IMR-90 (cell line): Measurements from ENCODE around the gene IPMK. TPM values are rescaled to one million over a fixed set of nuclear protein-coding genes. Genes with fewer than 3 reads are reported as not detected.

Experiments used
- ATAC-seq: fragments of 200-7000 bp; cut with Tn5 transposase; 2 replicates; pipeline ENCODE4 v1.9.1; 2020; ENCODE audit warnings: low read depth, mild to moderate bottlenecking, moderate library complexity
- BruUV-seq: library from RNA; stranded (reverse); fragments of 400-500 nt; replicated peaks from 2 replicates; lab custom pipeline; 2021; lab: Mats Ljungman, UMichigan
- CTCF ChIA-PET: fragments of 300-600 bp; formaldehyde crosslinking; extraction: SDS; loops from one replicate; lab custom pipeline; 2021; ENCODE audit warnings: antibody characterized with exemption; lab: Yijun Ruan, JAX
- POLR2A ChIA-PET: fragments of 300-600 bp; sonication (Branson Sonifier 250); formaldehyde crosslinking; loops from one replicate; lab custom pipeline; 2022; ENCODE audit warnings: antibody characterized with exemption; ENCODE audit not compliant: unreplicated experiment; lab: Charles Lee
- DNase-seq: peaks from one replicate; pipeline ENCODE4 v3.0.0; 2013
- H2AFZ ChIP-seq: replicated peaks from 2 replicates; pipeline ENCODE3; 2013; ENCODE audit warnings: low read length, mild to moderate bottlenecking; ENCODE audit not compliant: poor library complexity
- H2AK5ac ChIP-seq: 2 replicates; pipeline ENCODE4 v1.6.1; 2013; ENCODE audit warnings: low read depth, low read length, inconsistent platforms
- H2AK9ac ChIP-seq: replicated peaks from 2 replicates; pipeline ENCODE3; 2013; ENCODE audit warnings: mild to moderate bottlenecking, low read depth, low read length, moderate library complexity; ENCODE audit not compliant: poor library complexity
- H2BK120ac ChIP-seq: 2 replicates; pipeline ENCODE4 v1.6.1; 2013; ENCODE audit warnings: low read depth, low read length, inconsistent platforms
- H2BK15ac ChIP-seq: 3 replicates; pipeline ENCODE4 v1.6.1; 2013; ENCODE audit warnings: low read depth, low read length, inconsistent platforms
- H2BK20ac ChIP-seq: 2 replicates; pipeline ENCODE4 v1.6.1; 2013; ENCODE audit warnings: low read depth, mild to moderate bottlenecking, inconsistent platforms, low read length, moderate library complexity
- H2BK5ac ChIP-seq: 2 replicates; pipeline ENCODE4 v1.6.1; 2013; ENCODE audit warnings: mild to moderate bottlenecking, low read depth, low read length, inconsistent platforms; ENCODE audit not compliant: poor library complexity, severe bottlenecking
- H3K14ac ChIP-seq: replicated peaks from 2 replicates; pipeline ENCODE4 v1.6.1; 2013; ENCODE audit warnings: low read depth, low read length, inconsistent platforms
- H3K18ac ChIP-seq: 2 replicates; pipeline ENCODE4 v1.6.1; 2013; ENCODE audit warnings: low read depth, low read length, control low read depth
- H3K23ac ChIP-seq: 2 replicates; pipeline ENCODE4 v1.6.1; 2013; ENCODE audit warnings: low read depth, low read length, inconsistent platforms
- H3K27ac ChIP-seq: 2 replicates; pipeline ENCODE4 v1.5.1; 2013; ENCODE audit warnings: mild to moderate bottlenecking, control low read depth, low read length; ENCODE audit not compliant: insufficient read depth
- H3K27me3 ChIP-seq: 2 replicates; pipeline ENCODE4 v1.6.1; 2013; ENCODE audit warnings: low read length; ENCODE audit not compliant: control insufficient read depth, insufficient read depth
- H3K36me3 ChIP-seq: 2 replicates; pipeline ENCODE4 v1.6.1; 2013; ENCODE audit warnings: low read length, mixed read lengths; ENCODE audit not compliant: control insufficient read depth, insufficient read depth
- H3K4ac ChIP-seq: 2 replicates; pipeline ENCODE4 v1.6.1; 2013; ENCODE audit warnings: low read depth, low read length, inconsistent platforms
- H3K4me1 ChIP-seq: 2 replicates; pipeline ENCODE4 v1.6.1; 2013; ENCODE audit warnings: low read length, mixed read lengths; ENCODE audit not compliant: control insufficient read depth, insufficient read depth
- H3K4me2 ChIP-seq: 2 replicates; pipeline ENCODE4 v1.6.1; 2013; ENCODE audit warnings: low read depth, mild to moderate bottlenecking, control low read depth, low read length, moderate library complexity
- H3K4me3 ChIP-seq: 2 replicates; pipeline ENCODE4 v1.5.1; 2013; ENCODE audit warnings: low read depth, mild to moderate bottlenecking, control low read depth, low read length, moderate library complexity; ENCODE audit not compliant: insufficient read depth
- H3K56ac ChIP-seq: 2 replicates; pipeline ENCODE4 v1.6.1; 2013; ENCODE audit warnings: low read length, inconsistent platforms; ENCODE audit not compliant: insufficient read depth; ENCODE audit errors: extremely low read depth
- H3K79me1 ChIP-seq, 2 experiments: 2 replicates each; pipeline ENCODE4 v1.6.1; 2013; ENCODE audit warnings: low read length in 2 of 2, inconsistent platforms in 1 of 2, low read depth in 1 of 2
- H3K9ac ChIP-seq: 2 replicates; pipeline ENCODE4 v1.6.1; 2013; ENCODE audit warnings: low read depth, low read length, control low read depth
- H3K9me1 ChIP-seq: 2 replicates; pipeline ENCODE4 v1.6.1; 2013; ENCODE audit warnings: low read length, inconsistent platforms; ENCODE audit not compliant: insufficient read depth
- H3K9me3 ChIP-seq: 2 replicates; pipeline ENCODE4 v1.6.1; 2013; ENCODE audit warnings: low read length; ENCODE audit not compliant: control insufficient read depth, insufficient read depth
- H4K20me1 ChIP-seq: 2 replicates; pipeline ENCODE4 v1.6.1; 2013; ENCODE audit warnings: low read length, inconsistent platforms; ENCODE audit not compliant: insufficient read depth
- H4K5ac ChIP-seq: 2 replicates; pipeline ENCODE4 v1.6.1; 2013; ENCODE audit warnings: mild to moderate bottlenecking, low read depth, low read length, control low read depth
- H4K8ac ChIP-seq, 2 experiments: 2 replicates each; pipeline ENCODE4 v1.6.1; 2013; ENCODE audit warnings: low read depth in 2 of 2, low read length in 2 of 2, control low read depth in 1 of 2, inconsistent platforms in 1 of 2
- H4K91ac ChIP-seq: 2 replicates; pipeline ENCODE4 v1.6.1; 2013; ENCODE audit warnings: low read depth, low read length, inconsistent platforms; ENCODE audit not compliant: insufficient read depth
- CEBPB ChIP-seq: IDR thresholded peaks from 2 replicates; pipeline ENCODE4 v1.6.1; 2012; ENCODE audit warnings: low read depth, low read length, improper control_type of control experiment
- FOS ChIP-seq: fragments of 150-350 bp; IDR thresholded peaks from 2 replicates; pipeline ENCODE4 v1.6.1; 2016; ENCODE audit warnings: low read depth, low read length
- RCOR1 ChIP-seq: IDR thresholded peaks from 2 replicates; pipeline ENCODE4 v1.6.1; 2012; ENCODE audit warnings: mild to moderate bottlenecking, low read length, improper control_type of control experiment; ENCODE audit not compliant: insufficient replicate concordance
- RFX5 ChIP-seq: IDR thresholded peaks from 2 replicates; pipeline ENCODE4 v1.8.0; 2012; ENCODE audit warnings: low read depth, mild to moderate bottlenecking, low read length, moderate library complexity
- WGBS, 2 experiments: methylation state at CpG; one replicate each; pipeline versions ENCODE4 v1.1.5 to v1.1.7; 2013; ENCODE audit warnings: missing lambda C conversion rate in 2 of 2; ENCODE audit not compliant: insufficient read length in 1 of 2; ENCODE audit errors: extremely low coverage in 2 of 2; 5-methylcytosine and 5-hydroxymethylcytosine counted together
- dilution Hi-C: fragments of 300-500 bp; cut with HindIII; formaldehyde crosslinking; loops from one replicate; pipeline ENCODE4 v1.14.3; 2018; ENCODE audit warnings: low sequenced_read_pairs; ENCODE audit not compliant: unreplicated experiment
- in situ Hi-C: fragments of 300-500 bp; cut with MboI; formaldehyde crosslinking; loops from 3 replicates; pipeline ENCODE4 v1.14.3; 2019; ENCODE audit warnings: low sequenced_read_pairs, inconsistent platforms, mixed read lengths
- intact Hi-C: fragments of 100-400 bp; cut with micrococcal nuclease; formaldehyde crosslinking; loops from 2 replicates; pipeline ENCODE4 v1.10.0; 2022
- polyA plus RNA-seq, 3 experiments: library from polyadenylated mRNA; depleted of rRNA; stranded (reverse); fragments of >200 nt; gene quantifications; 2 replicates each; pipeline ENCODE4 v1.2.3, GENCODE V29; 2012; ENCODE audit warnings: low replicate concordance in 1 of 3
- total RNA-seq: library from RNA; depleted of rRNA; stranded (reverse); fragments of >200 nt; gene quantifications from 2 replicates; pipeline ENCODE4 v1.2.3, GENCODE V29; 2012

IPMK gene
- total and polyA plus RNA-seq, 2 of the 4 experiments (the other 2 are of a cell fraction), result 0.89 to 2.0 TPM

DNA sequence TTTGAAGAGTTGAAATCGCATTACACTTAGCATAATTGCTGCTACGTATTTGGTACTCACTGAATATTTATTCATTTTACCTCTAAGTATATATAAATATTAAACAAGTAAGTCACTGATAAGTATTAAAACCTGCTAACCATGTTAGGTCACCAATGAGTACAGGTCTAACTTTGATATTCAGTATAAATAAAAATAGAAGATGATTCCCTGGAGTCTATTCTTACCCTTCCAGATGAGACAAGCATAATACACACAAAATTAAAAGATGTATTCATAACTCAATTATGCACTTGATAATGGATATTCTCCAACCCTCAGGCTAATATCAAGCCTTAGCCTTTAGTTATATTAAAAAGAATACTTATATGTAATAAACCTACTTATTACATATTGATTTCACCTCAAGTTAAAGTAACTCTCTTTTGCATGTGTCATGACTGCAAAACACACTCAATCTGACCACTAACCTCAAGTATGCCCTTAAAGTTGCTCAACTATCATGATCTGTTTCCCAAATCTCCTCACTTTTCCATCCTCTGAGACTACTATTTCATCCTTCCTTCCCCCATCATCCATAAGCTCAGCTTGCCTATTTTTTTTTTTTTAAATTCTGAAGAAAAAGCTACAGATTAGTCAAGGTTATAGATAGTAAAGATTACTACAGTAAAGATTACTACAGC, 46.8 kb downstream of the IPMK start:
- no peaks in the 10 kb centered on the region for H3K9me1 ChIP-seq
- H3K27ac ChIP-seq, result no peak overlapping the region
- TF ChIP-seq FOS (no peak), RFX5 (no peak), RCOR1 (no peak), CEBPB (peak; percentile 93)
- H3K9ac ChIP-seq, result no peak overlapping the region
- no peak overlapping the region for H2BK15ac ChIP-seq
- no peak overlapping the region for H3K18ac ChIP-seq
- no peak overlapping the region for H3K4me2 ChIP-seq
- no peak overlapping the region for H2AFZ ChIP-seq
- dilution Hi-C loops, result no loop called here
- POLR2A ChIA-PET, result no interaction called here
- intact Hi-C loops, result no loop called here
- no peak overlapping the region for H2BK20ac ChIP-seq
- no peak overlapping the region for H4K5ac ChIP-seq
- DNase-seq (peak; percentile 70), ATAC-seq (no peak)
- no peak overlapping the region for H2BK5ac ChIP-seq
- H2AK5ac ChIP-seq, result no peak overlapping the region
- no peak overlapping the region for H3K23ac ChIP-seq
- H3K14ac ChIP-seq, result no peak overlapping the region
- H3K4ac ChIP-seq, result no peak overlapping the region
- BruUV-seq, result no TSS peak
- in situ Hi-C loops, result no loop called here
- H3K4me3 ChIP-seq, result no peak overlapping the region
- CTCF ChIA-PET, result no interaction called here
- H3K9me3 ChIP-seq, result no peaks in the 10 kb centered on the region
- H2BK120ac ChIP-seq, result no peak overlapping the region
- no peaks in the 10 kb centered on the region for H4K20me1 ChIP-seq
- H3K4me1 ChIP-seq, result no peaks in the 10 kb centered on the region; the same call in 1 of the 2 replicates
- WGBS, 2 experiments, result no CpG with 5 or more reads among the region's 2 CpGs
- no peak overlapping the region for H4K8ac ChIP-seq
- peaks cover 3% of the 10 kb centered on the region; the same call in 1 of the 2 replicates for H3K36me3 ChIP-seq
- no peak overlapping the region for H4K91ac ChIP-seq
- no peaks in the 10 kb centered on the region for H3K27me3 ChIP-seq
- H3K79me1 ChIP-seq, result peaks cover 0 to 2% of the 10 kb centered on the region in 2 experiments; a peak in 1 of 4 replicates
- no peak overlapping the region for H3K56ac ChIP-seq
- H2AK9ac ChIP-seq, result no peak overlapping the region
